GM18526 (cell line): ENCODE results near the gene BOD1.

ENCODE experiments used
- POLR2A ChIP-seq: IDR thresholded peaks from 3 replicates; pipeline ENCODE4 v1.6.1; 2011; ENCODE audit not compliant: insufficient read length; ENCODE audit errors: extremely low read depth

Gene BOD1

GRCh38 chr5:173574983-173575382 is 41.5 kb downstream of the BOD1 start:
- TF ChIP-seq POLR2A: no peak

GRCh38 chr5:173573126-173573960 is 43.1 kb downstream of the BOD1 start:
- TF ChIP-seq POLR2A: no peak

GRCh38 chr5:173572431-173573125 is 43.9 kb downstream of the BOD1 start:
- TF ChIP-seq POLR2A: no peak

- TF ChIP-seq POLR2A: no peak
Measured at GRCh38 chr5:173570321-173571090, 45.9 kb downstream of the BOD1 start.

- no peak for TF ChIP-seq POLR2A
Measured at GRCh38 chr5:173568703-173569102, 47.7 kb downstream of the BOD1 start.

GRCh38 chr5:173568128-173568527 is 48.3 kb downstream of the BOD1 start:
- no peak for TF ChIP-seq POLR2A

- no peak for TF ChIP-seq POLR2A
Measured at GRCh38 chr5:173567548-173567947, 48.9 kb downstream of the BOD1 start.

- TF ChIP-seq POLR2A: no peak
Measured at GRCh38 chr5:173565491-173566072, 50.9 kb downstream of the BOD1 start.

GRCh38 chr5:173564106-173564505 is 52.3 kb downstream of the BOD1 start:
- TF ChIP-seq POLR2A: no peak

GRCh38 chr5:173563246-173563645 is 53.2 kb downstream of the BOD1 start:
- no peak for TF ChIP-seq POLR2A

GRCh38 chr5:173562451-173562850 is 54.0 kb downstream of the BOD1 start:
- no peak for TF ChIP-seq POLR2A
